Hepatocyte (in vitro differentiated cells): ENCODE measurements around the gene BET1L. TPM values are rescaled to one million over a fixed set of nuclear protein-coding genes. Genes with fewer than 3 reads are reported as not detected.

Experiments
- DNase-seq: peaks from one replicate; pipeline ENCODE4 v3.0.0-alpha.2; 2016; ENCODE audit warnings: low spot score
- H2AFZ ChIP-seq: fragments of 200-600 bp; sonication (generic); 2 replicates; pipeline ENCODE4 v1.6.0; 2016; ENCODE audit warnings: antibody characterized with exemption, mild to moderate bottlenecking
- H3K27ac ChIP-seq: fragments of 200-600 bp; sonication (generic); 2 replicates; pipeline ENCODE4 v1.5.1; 2016; ENCODE audit warnings: mild to moderate bottlenecking
- H3K27me3 ChIP-seq: fragments of 200-600 bp; sonication (generic); 2 replicates; pipeline ENCODE4 v1.6.1; 2016
- H3K36me3 ChIP-seq: fragments of 200-600 bp; sonication (generic); replicated peaks from 2 replicates; pipeline ENCODE4 v1.5.1; 2016; ENCODE audit warnings: low read depth; ENCODE audit not compliant: insufficient read depth
- H3K4me1 ChIP-seq: fragments of 200-600 bp; sonication (generic); 2 replicates; pipeline ENCODE4 v1.5.1; 2016; ENCODE audit warnings: mild to moderate bottlenecking, moderate library complexity; ENCODE audit not compliant: insufficient read depth
- H3K4me2 ChIP-seq: fragments of 200-600 bp; sonication (generic); 2 replicates; pipeline ENCODE4 v1.6.0; 2016
- H3K4me3 ChIP-seq: fragments of 200-600 bp; sonication (generic); 2 replicates; pipeline ENCODE4 v1.5.1; 2016; ENCODE audit warnings: mild to moderate bottlenecking
- H3K79me2 ChIP-seq: fragments of 200-600 bp; sonication (generic); 2 replicates; pipeline ENCODE4 v1.6.0; 2017; ENCODE audit warnings: mild to moderate bottlenecking
- H3K9me2 ChIP-seq: fragments of 200-600 bp; sonication (generic); replicated peaks from 2 replicates; pipeline ENCODE4 v1.6.0; 2017; ENCODE audit warnings: mild to moderate bottlenecking; ENCODE audit not compliant: insufficient read depth
- H3K9me3 ChIP-seq: fragments of 200-600 bp; sonication (generic); 2 replicates; pipeline ENCODE4 v1.5.1; 2016; ENCODE audit warnings: low read depth, mild to moderate bottlenecking
- H4K20me1 ChIP-seq: fragments of 200-600 bp; sonication (generic); 2 replicates; pipeline ENCODE4 v1.6.0; 2016; ENCODE audit warnings: mild to moderate bottlenecking; ENCODE audit not compliant: insufficient read depth, poor library complexity, severe bottlenecking
- CTCF ChIP-seq: fragments of 200-600 bp; sonication (generic); IDR thresholded peaks from 2 replicates; pipeline ENCODE4 v1.5.1; 2016; ENCODE audit warnings: antibody characterized with exemption, mild to moderate bottlenecking; ENCODE audit not compliant: poor library complexity
- EZH2 ChIP-seq: fragments of 200-600 bp; sonication (generic); IDR thresholded peaks from 2 replicates; pipeline ENCODE4 v1.6.1; 2016; ENCODE audit warnings: antibody characterized with exemption, mild to moderate bottlenecking, borderline replicate concordance
- EZH2phosphoT487 ChIP-seq: fragments of 200-600 bp; sonication (generic); IDR thresholded peaks from one replicate; pipeline ENCODE4 v1.6.1; 2018; ENCODE audit warnings: antibody characterized with exemption, mild to moderate bottlenecking, low read depth, moderate library complexity; ENCODE audit not compliant: unreplicated experiment, severe bottlenecking
- WGBS: methylation state at CpG from one replicate; pipeline ENCODE4 v1.1.6; 2016; ENCODE audit warnings: low lambda C conversion rate; ENCODE audit errors: missing lambda C conversion rate; 5-methylcytosine and 5-hydroxymethylcytosine counted together
- polyA plus RNA-seq: library from polyadenylated mRNA; unstranded; fragments of >200 nt; fragmentation: Nextera tagmentation; extraction: Ambion mirVana; gene quantifications from 2 replicates; pipeline ENCODE4 v1.2.1, GENCODE V29; 2016
- total RNA-seq: library from RNA; depleted of rRNA; stranded (reverse); fragments of >200 nt; gene quantifications from 2 replicates; pipeline ENCODE4 v1.2.3, GENCODE V29; 2014

Gene BET1L
- total and polyA plus RNA-seq, 2 experiments from 2014 or later, result 33.9 to 70.5 TPM

GRCh38 chr11:209275-210121 is 2.3 kb upstream of the BET1L start:
- 70% methylated on average over 28 of the region's 29 CpGs for WGBS
- H3K27me3 ChIP-seq, result no peaks in the 10 kb centered on the region
- no peak for TF ChIP-seq EZH2
- TF ChIP-seq EZH2phosphoT487, result no peak
- TF ChIP-seq CTCF, result no peak
- H3K4me2 ChIP-seq, result peak overlapping the region; percentile 98
- H3K9me2 ChIP-seq, result no peaks in the 10 kb centered on the region
- H3K36me3 ChIP-seq, result no peaks in the 10 kb centered on the region
- peaks cover 58% of the 10 kb centered on the region for H3K79me2 ChIP-seq
- no peak overlapping the region for H2AFZ ChIP-seq
- DNase-seq, result no peak
- peaks cover 26% of the 10 kb centered on the region for H3K4me1 ChIP-seq
- H3K27ac ChIP-seq, result peak overlapping the region; percentile 99
- H4K20me1 ChIP-seq, result peaks cover 28% of the 10 kb centered on the region
- H3K9me3 ChIP-seq, result no peaks in the 10 kb centered on the region
- H3K4me3 ChIP-seq, result peak overlapping the region; percentile 52

- Histone ChIP-seq H4K20me1 (peaks cover 34% of the 10 kb centered on the region), H3K79me2 (peaks cover 64% of the 10 kb centered on the region), H3K4me2 (peak overlapping the region; percentile 98), H3K9me2 (no peaks in the 10 kb centered on the region), H3K4me3 (peak overlapping the region; percentile 52), H2AFZ (no peak overlapping the region), H3K27ac (peak overlapping the region; percentile 99), H3K9me3 (no peaks in the 10 kb centered on the region), H3K27me3 (no peaks in the 10 kb centered on the region), H3K36me3 (no peaks in the 10 kb centered on the region), H3K4me1 (peaks cover 26% of the 10 kb centered on the region)
- DNase-seq, result no peak
- WGBS, result 4% methylated on average over 10 of the region's 26 CpGs
- TF ChIP-seq EZH2 (no peak), CTCF (no peak), EZH2phosphoT487 (no peak)
These were observed 1.7 kb upstream of the BET1L start for GRCh38 chr11:208917-209260.

GRCh38 chr11:208181-208916 is 1.1 kb upstream of the BET1L start:
- WGBS, result under 1% methylated on average over 43 of the region's 57 CpGs
- no peaks in the 10 kb centered on the region for H3K9me3 ChIP-seq
- H3K79me2 ChIP-seq, result peaks cover 68% of the 10 kb centered on the region
- H3K9me2 ChIP-seq, result no peaks in the 10 kb centered on the region
- DNase-seq, result peak; percentile 93
- H3K27me3 ChIP-seq, result no peaks in the 10 kb centered on the region
- peaks cover 39% of the 10 kb centered on the region for H4K20me1 ChIP-seq
- H3K4me3 ChIP-seq, result peak overlapping the region; percentile 52
- no peaks in the 10 kb centered on the region for H3K36me3 ChIP-seq
- H2AFZ ChIP-seq, result peak overlapping the region; percentile 43
- peak overlapping the region; percentile 98 for H3K4me2 ChIP-seq
- peak overlapping the region; percentile 99 for H3K27ac ChIP-seq
- no peak for TF ChIP-seq CTCF
- TF ChIP-seq EZH2phosphoT487, result no peak
- no peak for TF ChIP-seq EZH2
- H3K4me1 ChIP-seq, result peaks cover 26% of the 10 kb centered on the region
